ENCODE results near the gene TEKTIP1.

TEKTIP1 gene

DNA sequence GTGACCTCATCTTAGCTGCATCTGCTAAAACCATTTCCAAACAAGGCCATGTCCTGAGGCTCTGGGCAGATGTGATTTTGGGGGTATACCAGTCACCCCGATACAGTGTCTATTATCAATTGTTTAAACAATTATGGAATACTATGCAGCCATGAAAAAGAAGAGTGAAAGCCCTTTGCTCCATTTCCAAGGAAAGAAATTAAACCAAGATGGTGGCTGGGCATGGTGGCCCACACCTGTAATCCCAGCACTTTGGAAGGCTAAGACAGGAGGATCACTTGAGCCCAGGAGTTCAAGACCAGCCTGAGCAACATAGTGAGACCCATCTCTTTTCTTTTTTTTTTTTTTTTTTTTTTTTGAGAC is 763 bp downstream of the TEKTIP1 start:
- DNase-seq (ENCODE audit: low read depth): no peak
- no peak overlapping the region for H3K4me3 ChIP-seq (ENCODE audit: low read depth, low read length)
- TF ChIP-seq CTCF (IDR thresholded peaks at IDR 0.05; ENCODE audit: low read depth, low read length, missing control alignments): no peak

DNA sequence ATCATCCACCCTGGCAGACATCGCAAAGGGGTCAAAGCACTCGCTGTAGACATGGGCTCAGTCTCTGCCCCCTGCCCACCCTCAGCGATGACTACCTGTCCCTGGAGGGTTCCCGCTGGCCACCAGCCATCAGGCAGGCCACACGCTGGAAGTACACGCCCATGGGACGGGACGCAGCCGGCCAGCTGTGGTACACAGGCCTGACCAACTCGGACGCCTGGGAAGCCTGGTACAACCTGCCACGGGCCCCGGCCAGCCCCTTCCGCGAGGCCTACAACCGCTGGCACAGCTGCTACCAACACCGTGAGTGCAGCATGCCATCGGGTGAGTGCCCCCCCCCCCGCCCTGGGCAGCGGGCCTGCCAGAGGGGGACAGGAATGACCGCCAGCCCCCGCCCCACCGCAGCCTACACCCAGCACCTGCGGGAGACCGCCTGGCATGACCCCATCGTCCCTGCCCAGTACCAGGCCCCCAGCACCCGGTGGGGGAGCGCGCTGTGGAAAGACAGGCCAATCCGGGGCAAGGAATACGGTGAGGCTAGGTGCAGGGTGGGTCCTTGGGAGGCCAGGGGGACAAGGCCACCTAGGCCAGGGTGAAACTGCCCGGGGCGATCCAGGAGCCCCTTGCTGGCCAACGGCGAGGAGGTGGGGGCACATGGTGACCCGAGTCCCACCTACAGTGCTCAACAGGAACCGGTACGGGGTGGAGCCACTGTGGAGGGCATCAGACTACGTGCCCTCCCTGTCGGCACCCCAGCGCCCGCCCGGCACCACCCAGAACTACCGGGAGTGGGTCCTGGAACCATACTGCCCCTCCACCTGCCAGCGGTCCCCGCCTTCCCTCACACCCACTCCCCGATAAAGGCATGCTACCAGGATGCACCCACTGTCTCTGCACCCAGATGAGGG is 4.4 kb downstream of the TEKTIP1 start:
- no peak for DNase-seq (ENCODE audit: low read depth)
- TF ChIP-seq CTCF (IDR thresholded peaks at IDR 0.05; ENCODE audit: low read depth, low read length, missing control alignments): no peak
- H3K4me3 ChIP-seq (ENCODE audit: low read depth, low read length): no peak overlapping the region

DNA sequence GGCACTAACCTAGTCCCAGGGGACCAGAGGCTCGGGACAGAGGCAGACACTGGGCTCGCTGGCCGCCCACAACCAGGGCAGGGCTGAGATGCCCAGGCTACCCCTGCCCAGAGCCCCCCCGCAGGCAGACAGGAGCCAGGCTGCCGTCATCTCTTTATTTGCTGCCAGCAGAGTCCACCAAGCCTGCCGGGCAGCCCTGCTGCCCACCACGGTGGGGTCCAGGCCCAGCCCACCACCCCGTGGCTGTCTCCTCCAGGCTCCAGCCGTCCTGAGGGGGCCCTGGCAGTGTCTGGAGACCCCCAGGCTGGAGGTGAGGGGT is 5.0 kb downstream of the TEKTIP1 start:
- TF ChIP-seq CTCF (IDR thresholded peaks at IDR 0.05; ENCODE audit: low read depth, low read length, missing control alignments): no peak
- no peak for DNase-seq (ENCODE audit: low read depth)
- no peak overlapping the region for H3K4me3 ChIP-seq (ENCODE audit: low read depth, low read length)

GRCh38 chr19:3544742-3545668 is 6.0 kb downstream of the TEKTIP1 start:
- no peak overlapping the region for H3K4me3 ChIP-seq (ENCODE audit: low read depth, low read length)
- peak; percentile 97 for TF ChIP-seq CTCF (IDR thresholded peaks at IDR 0.05; ENCODE audit: low read depth, low read length, missing control alignments)
- DNase-seq (ENCODE audit: low read depth): no peak

DNA sequence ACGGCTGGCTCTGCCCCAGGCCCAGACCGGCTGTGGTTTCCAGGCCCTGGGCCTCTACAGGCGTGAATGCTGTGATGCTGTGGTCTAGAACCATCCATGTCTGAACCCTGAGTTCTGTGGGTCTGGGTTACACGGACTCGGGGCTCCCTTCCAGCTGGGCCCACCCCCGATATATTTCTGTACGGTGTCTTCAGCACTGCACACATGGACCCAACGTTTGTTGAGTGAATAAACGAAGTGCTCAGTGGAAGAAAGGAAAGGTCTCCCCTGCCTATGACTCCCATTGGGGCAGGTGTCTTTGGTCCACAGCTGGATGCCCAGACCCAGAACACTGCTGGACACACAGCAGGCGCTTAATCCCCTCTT is 6.7 kb downstream of the TEKTIP1 start:
- TF ChIP-seq CTCF (IDR thresholded peaks at IDR 0.05; ENCODE audit: low read depth, low read length, missing control alignments): no peak
- H3K4me3 ChIP-seq (ENCODE audit: low read depth, low read length): no peak overlapping the region
- no peak for DNase-seq (ENCODE audit: low read depth)

DNA sequence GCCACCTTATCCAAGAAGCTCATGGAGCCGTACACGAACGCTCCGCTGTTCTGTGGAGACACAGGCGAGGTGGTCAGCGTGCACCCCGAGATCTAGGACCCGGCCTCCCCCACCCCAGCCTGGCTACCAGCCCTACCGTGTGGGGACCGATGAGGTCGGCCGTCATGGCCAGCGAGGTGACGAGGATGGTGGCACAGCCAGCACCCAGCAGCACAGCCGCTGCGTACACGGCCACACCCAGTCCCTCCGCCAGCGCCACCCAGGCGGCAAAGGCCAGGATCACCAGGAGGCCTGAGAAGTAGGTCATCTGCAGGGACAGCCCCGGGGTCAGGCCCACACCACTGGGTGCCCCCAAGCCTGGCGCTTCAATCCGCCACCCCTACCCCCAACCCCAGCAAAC is 7.1 kb downstream of the TEKTIP1 start:
- no peak overlapping the region for H3K4me3 ChIP-seq (ENCODE audit: low read depth, low read length)
- DNase-seq (ENCODE audit: low read depth): no peak
- no peak for TF ChIP-seq CTCF (IDR thresholded peaks at IDR 0.05; ENCODE audit: low read depth, low read length, missing control alignments)

All from GM12864 (cell line).